NB4 (cell line): ENCODE data around the gene PTPRZ1.

Source experiments
- DNase-seq: peaks from one replicate; pipeline ENCODE4 v3.0.0; 2010; ENCODE audit warnings: low read depth
- H3K4me3 ChIP-seq: one replicate; pipeline ENCODE4 v1.5.1; 2011; ENCODE audit warnings: mild to moderate bottlenecking, low read depth, low read length, moderate library complexity
- MAX ChIP-seq: IDR thresholded peaks from 2 replicates; pipeline ENCODE4 v1.6.1; 2011; ENCODE audit warnings: low read depth, low read length
- MYC ChIP-seq: IDR thresholded peaks from 2 replicates; pipeline ENCODE4 v1.6.1; 2011; ENCODE audit warnings: low read depth, low read length
- POLR2A ChIP-seq: IDR thresholded peaks from 2 replicates; pipeline ENCODE4 v1.6.1; 2011; ENCODE audit warnings: mild to moderate bottlenecking; ENCODE audit not compliant: insufficient read length; ENCODE audit errors: extremely low read depth
- TF ChIP-seq, protein P1 (sequence below): IDR thresholded peaks from one replicate; pipeline ENCODE4 v1.5.1; 2012; ENCODE audit warnings: low read depth, low read length

PTPRZ1 gene

DNA sequence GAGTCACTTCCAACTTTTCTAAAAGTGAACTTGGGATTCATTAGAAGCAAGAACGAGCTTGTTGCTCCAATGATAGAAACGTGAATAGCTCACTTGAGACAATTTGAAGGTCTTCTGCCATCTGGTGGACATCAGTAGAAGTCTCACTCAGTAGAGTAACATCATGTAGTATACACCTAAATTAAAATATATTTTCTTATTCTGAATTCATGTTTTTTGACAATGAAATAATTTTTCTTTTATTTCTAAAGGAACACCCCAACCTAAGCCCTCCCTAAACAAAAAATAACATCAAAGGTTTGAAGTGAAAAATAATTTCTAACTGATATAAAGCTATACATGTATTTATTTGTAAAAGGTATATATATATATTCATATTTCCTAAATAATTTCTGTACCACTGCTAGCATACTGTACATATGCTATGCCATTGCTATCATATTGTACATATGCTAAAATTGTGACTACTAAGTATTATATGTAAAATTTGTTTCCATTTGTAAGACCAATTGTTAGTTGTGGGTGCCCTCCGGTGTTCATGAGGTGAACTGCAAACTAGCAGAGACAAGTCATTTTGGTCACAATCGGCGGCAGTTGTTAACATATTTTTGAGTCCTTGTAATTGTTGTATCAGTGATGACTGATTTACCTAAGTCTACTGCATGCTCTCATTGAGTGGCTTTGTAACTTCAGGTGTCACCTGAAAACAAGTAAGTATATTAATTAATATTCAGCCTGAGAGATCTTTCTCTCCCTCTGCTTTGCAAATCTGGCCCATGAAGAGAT is 121.9 kb downstream of the PTPRZ1 start:
- TF ChIP-seq, protein P1, sequence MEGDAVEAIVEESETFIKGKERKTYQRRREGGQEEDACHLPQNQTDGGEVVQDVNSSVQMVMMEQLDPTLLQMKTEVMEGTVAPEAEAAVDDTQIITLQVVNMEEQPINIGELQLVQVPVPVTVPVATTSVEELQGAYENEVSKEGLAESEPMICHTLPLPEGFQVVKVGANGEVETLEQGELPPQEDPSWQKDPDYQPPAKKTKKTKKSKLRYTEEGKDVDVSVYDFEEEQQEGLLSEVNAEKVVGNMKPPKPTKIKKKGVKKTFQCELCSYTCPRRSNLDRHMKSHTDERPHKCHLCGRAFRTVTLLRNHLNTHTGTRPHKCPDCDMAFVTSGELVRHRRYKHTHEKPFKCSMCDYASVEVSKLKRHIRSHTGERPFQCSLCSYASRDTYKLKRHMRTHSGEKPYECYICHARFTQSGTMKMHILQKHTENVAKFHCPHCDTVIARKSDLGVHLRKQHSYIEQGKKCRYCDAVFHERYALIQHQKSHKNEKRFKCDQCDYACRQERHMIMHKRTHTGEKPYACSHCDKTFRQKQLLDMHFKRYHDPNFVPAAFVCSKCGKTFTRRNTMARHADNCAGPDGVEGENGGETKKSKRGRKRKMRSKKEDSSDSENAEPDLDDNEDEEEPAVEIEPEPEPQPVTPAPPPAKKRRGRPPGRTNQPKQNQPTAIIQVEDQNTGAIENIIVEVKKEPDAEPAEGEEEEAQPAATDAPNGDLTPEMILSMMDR: peak; percentile 82
- TF ChIP-seq POLR2A (no peak), MAX (no peak)
- H3K4me3 ChIP-seq: no peak overlapping the region
- DNase-seq: peak; percentile 76

DNA sequence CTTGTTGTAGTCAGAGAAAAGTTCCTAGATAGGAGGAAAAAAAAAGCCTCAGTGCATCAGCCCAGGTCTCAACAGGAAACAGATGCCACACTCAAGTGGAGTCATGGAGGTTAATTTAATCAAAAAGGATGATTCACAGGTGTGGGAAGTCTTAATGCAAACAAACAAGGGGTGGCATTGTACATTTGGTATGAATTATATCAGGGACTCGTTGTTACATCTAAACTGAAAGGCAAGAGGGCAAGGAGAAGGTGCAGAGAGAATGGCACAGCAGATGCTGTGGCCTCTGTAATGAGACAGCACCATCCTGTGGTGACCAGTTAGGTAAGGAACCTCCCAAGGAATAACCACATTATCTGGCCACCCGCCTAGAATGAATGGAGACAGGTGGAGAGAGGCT is 133.7 kb downstream of the PTPRZ1 start:
- H3K4me3 ChIP-seq: no peak overlapping the region
- no peak for DNase-seq
- TF ChIP-seq, protein P1: no peak
- TF ChIP-seq MYC (no peak), MAX (no peak), POLR2A (no peak)

DNA sequence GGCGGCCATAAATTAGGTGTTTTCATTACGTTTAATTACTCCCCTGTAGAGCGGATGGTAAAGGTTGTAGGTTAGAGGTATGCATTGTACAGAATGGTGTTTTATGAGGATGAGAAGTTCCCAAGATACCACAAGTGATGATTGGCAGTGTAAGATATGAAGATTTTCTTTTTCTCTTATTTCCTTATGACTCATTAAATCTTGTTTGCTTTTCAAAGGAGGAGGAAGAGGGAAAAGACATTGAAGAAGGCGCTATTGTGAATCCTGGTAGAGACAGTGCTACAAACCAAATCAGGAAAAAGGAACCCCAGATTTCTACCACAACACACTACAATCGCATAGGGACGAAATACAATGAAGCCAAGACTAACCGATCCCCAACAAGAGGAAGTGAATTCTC is 137.2 kb downstream of the PTPRZ1 start:
- TF ChIP-seq MYC (no peak), MAX (no peak), POLR2A (no peak)
- TF ChIP-seq, protein P1: no peak
- DNase-seq: no peak
- no peak overlapping the region for H3K4me3 ChIP-seq

DNA sequence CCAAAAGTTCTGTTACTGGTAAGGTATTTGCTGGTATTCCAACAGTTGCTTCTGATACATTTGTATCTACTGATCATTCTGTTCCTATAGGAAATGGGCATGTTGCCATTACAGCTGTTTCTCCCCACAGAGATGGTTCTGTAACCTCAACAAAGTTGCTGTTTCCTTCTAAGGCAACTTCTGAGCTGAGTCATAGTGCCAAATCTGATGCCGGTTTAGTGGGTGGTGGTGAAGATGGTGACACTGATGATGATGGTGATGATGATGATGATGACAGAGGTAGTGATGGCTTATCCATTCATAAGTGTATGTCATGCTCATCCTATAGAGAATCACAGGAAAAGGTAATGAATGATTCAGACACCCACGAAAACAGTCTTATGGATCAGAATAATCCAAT is 140.1 kb downstream of the PTPRZ1 start:
- TF ChIP-seq, protein P1: no peak
- no peak for TF ChIP-seq POLR2A
- TF ChIP-seq MYC: no peak
- TF ChIP-seq MAX: no peak
- no peak overlapping the region for H3K4me3 ChIP-seq
- DNase-seq: no peak

DNA sequence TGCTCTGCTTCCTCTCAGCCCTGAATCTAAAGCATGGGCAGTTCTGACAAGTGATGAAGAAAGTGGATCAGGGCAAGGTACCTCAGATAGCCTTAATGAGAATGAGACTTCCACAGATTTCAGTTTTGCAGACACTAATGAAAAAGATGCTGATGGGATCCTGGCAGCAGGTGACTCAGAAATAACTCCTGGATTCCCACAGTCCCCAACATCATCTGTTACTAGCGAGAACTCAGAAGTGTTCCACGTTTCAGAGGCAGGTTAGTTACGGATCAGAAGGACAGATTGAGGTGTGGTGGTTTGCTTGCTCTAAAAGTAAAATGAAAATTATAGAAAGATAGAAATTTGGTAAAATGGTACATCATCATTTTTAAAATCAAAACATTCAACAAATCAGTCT is 140.7 kb downstream of the PTPRZ1 start:
- DNase-seq: no peak
- TF ChIP-seq MYC: no peak
- TF ChIP-seq, protein P1: no peak
- TF ChIP-seq POLR2A: no peak
- TF ChIP-seq MAX: no peak
- no peak overlapping the region for H3K4me3 ChIP-seq
